ENCODE data around the gene MYO18A. TPM values are rescaled to one million over a fixed set of nuclear protein-coding genes. Genes with fewer than 3 reads are reported as not detected.
A peak's percentile ranks its signal among the peaks of the same experiment; 100 is the strongest.

The MYO18A gene
- total and polyA plus RNA-seq, 10 of the 15 experiments (the other 5 are each of a cell fraction or from before 2014, with no cell fraction given): 2.9 to 66.0 (median 24.5) TPM

DNA sequence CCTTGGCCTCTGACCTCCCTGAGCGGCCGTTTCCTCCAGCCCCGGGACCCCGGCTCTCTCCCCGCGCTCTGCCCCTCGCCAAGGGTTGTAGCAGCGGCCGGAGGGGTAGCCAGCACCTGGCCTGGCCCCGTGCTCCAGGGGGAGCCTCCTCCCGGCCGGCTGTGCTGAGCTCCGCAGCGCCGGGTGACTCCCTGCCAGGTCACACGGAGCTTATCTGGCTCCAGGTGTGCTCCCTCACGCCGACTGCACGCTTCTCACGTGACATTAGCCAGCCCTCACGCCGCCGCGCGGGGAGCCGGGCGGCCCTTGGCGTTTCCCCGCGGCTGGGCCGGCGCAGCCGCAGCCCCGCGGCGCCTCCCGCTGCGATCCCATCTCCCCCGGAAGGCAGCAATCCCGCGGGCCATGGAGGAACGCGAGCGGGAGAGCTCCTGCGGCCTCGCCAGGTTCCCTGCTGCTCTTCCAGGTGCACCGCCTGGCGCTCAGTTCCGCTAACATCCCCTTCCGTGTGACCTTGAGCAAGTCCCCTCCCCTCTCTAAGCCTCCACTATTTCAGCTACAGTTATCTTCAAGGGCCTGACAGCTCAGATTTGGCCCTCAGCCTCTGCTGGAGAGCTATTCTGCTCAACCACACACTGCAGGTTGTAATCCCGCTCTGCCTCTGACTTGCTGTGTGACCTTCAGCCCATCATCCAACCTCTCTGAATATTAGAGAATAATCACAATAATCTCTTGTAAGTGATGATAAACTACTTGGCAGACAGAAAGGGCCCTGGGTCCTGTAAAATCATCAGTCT, 3.4 kb downstream of the MYO18A start (continued):
- TF ChIP-seq, protein P1, sequence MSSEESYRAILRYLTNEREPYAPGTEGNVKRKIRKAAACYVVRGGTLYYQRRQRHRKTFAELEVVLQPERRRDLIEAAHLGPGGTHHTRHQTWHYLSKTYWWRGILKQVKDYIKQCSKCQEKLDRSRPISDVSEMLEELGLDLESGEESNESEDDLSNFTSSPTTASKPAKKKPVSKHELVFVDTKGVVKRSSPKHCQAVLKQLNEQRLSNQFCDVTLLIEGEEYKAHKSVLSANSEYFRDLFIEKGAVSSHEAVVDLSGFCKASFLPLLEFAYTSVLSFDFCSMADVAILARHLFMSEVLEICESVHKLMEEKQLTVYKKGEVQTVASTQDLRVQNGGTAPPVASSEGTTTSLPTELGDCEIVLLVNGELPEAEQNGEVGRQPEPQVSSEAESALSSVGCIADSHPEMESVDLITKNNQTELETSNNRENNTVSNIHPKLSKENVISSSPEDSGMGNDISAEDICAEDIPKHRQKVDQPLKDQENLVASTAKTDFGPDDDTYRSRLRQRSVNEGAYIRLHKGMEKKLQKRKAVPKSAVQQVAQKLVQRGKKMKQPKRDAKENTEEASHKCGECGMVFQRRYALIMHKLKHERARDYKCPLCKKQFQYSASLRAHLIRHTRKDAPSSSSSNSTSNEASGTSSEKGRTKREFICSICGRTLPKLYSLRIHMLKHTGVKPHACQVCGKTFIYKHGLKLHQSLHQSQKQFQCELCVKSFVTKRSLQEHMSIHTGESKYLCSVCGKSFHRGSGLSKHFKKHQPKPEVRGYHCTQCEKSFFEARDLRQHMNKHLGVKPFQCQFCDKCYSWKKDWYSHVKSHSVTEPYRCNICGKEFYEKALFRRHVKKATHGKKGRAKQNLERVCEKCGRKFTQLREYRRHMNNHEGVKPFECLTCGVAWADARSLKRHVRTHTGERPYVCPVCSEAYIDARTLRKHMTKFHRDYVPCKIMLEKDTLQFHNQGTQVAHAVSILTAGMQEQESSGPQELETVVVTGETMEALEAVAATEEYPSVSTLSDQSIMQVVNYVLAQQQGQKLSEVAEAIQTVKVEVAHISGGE (CRISPR knock-in tag; IDR thresholded peaks at IDR 0.05): no peak
- TF ChIP-seq, protein P2, sequence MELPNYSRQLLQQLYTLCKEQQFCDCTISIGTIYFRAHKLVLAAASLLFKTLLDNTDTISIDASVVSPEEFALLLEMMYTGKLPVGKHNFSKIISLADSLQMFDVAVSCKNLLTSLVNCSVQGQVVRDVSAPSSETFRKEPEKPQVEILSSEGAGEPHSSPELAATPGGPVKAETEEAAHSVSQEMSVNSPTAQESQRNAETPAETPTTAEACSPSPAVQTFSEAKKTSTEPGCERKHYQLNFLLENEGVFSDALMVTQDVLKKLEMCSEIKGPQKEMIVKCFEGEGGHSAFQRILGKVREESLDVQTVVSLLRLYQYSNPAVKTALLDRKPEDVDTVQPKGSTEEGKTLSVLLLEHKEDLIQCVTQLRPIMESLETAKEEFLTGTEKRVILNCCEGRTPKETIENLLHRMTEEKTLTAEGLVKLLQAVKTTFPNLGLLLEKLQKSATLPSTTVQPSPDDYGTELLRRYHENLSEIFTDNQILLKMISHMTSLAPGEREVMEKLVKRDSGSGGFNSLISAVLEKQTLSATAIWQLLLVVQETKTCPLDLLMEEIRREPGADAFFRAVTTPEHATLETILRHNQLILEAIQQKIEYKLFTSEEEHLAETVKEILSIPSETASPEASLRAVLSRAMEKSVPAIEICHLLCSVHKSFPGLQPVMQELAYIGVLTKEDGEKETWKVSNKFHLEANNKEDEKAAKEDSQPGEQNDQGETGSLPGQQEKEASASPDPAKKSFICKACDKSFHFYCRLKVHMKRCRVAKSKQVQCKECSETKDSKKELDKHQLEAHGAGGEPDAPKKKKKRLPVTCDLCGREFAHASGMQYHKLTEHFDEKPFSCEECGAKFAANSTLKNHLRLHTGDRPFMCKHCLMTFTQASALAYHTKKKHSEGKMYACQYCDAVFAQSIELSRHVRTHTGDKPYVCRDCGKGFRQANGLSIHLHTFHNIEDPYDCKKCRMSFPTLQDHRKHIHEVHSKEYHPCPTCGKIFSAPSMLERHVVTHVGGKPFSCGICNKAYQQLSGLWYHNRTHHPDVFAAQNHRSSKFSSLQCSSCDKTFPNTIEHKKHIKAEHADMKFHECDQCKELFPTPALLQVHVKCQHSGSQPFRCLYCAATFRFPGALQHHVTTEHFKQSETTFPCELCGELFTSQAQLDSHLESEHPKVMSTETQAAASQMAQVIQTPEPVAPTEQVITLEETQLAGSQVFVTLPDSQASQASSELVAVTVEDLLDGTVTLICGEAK (IDR thresholded peaks at IDR 0.05; ENCODE audit: borderline replicate concordance): no peak
- TF ChIP-seq TCF7 (IDR thresholded peaks at IDR 0.05; ENCODE audit: borderline replicate concordance): no peak
- TF ChIP-seq NR2C2 (IDR thresholded peaks at IDR 0.05; ENCODE audit: borderline replicate concordance, control insufficient read depth, insufficient read length, low read depth): no peak
- TF ChIP-seq ZNF217 (IDR thresholded peaks at IDR 0.05): peak; percentile 86; the same call in 1 of the 2 replicates
- TF ChIP-seq TBL1XR1 (IDR thresholded peaks at IDR 0.05; ENCODE audit: low read depth, low read length): no peak
- TF ChIP-seq STAT3 (IDR thresholded peaks at IDR 0.05; ENCODE audit: low read depth, low read length): no peak
- TF ChIP-seq ETV6 (conservative IDR thresholded peaks at IDR 0.05 in 1 of 2, IDR thresholded peaks at IDR 0.05 in 1 of 2; ENCODE audit: borderline replicate concordance in 1 of 2, low read depth in 1 of 2): no peak
- no peak for TF ChIP-seq RAD21 (IDR thresholded peaks at IDR 0.05; ENCODE audit: insufficient read depth, low read depth, low read length)
- TF ChIP-seq SREBF2 (IDR thresholded peaks at IDR 0.05; ENCODE audit: low read length): no peak
- TF ChIP-seq CHD1 (IDR thresholded peaks at IDR 0.05; ENCODE audit: low read depth, low read length): no peak
- no peak for TF ChIP-seq ATF7 (IDR thresholded peaks at IDR 0.05; ENCODE audit: low read depth)
- TF ChIP-seq CREM (IDR thresholded peaks at IDR 0.05; ENCODE audit: low read depth): no peak
- no peak for TF ChIP-seq ZNF622 (IDR thresholded peaks at IDR 0.05)
- no peak for TF ChIP-seq JUNB (IDR thresholded peaks at IDR 0.05)
- TF ChIP-seq NFYA (IDR thresholded peaks at IDR 0.05; ENCODE audit: borderline replicate concordance, low read depth, low read length): no peak
- TF ChIP-seq RCOR1 (conservative IDR thresholded peaks at IDR 0.05; ENCODE audit: low read depth, low read length): 0 out of 2 replicates have a peak, but pooled peaks have one; percentile 44
- TF ChIP-seq, protein P3, sequence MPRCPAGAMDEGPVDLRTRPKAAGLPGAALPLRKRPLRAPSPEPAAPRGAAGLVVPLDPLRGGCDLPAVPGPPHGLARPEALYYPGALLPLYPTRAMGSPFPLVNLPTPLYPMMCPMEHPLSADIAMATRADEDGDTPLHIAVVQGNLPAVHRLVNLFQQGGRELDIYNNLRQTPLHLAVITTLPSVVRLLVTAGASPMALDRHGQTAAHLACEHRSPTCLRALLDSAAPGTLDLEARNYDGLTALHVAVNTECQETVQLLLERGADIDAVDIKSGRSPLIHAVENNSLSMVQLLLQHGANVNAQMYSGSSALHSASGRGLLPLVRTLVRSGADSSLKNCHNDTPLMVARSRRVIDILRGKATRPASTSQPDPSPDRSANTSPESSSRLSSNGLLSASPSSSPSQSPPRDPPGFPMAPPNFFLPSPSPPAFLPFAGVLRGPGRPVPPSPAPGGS (IDR thresholded peaks at IDR 0.05; ENCODE audit: borderline replicate concordance, insufficient read depth, low read depth, low read length, poor library complexity, severe bottlenecking): no peak
- TF ChIP-seq POU2F2 (IDR thresholded peaks at IDR 0.05; ENCODE audit: borderline replicate concordance, low read depth, low read length): 0 out of 3 replicates have a peak, but pooled peaks have one; percentile 4
- TF ChIP-seq FOXK2 (IDR thresholded peaks at IDR 0.05): no peak
- no peak for TF ChIP-seq RFX5 (IDR thresholded peaks at IDR 0.05; ENCODE audit: low read depth, low read length)

Measured in GM12878 (cell line).